KOPT-K1 (cell line): ENCODE results near the gene LRRC18.

Experiments
- H3K27ac ChIP-seq: fragments of 200-600 bp; sonication (generic); 2 replicates; pipeline ENCODE4 v1.5.1; 2016; ENCODE audit warnings: antibody characterized with exemption, mild to moderate bottlenecking, low read depth, low read length; ENCODE audit not compliant: poor library complexity, severe bottlenecking
- H3K36me3 ChIP-seq: fragments of 200-600 bp; sonication (generic); 2 replicates; pipeline ENCODE4 v1.5.1; 2017; ENCODE audit warnings: antibody characterized with exemption, mild to moderate bottlenecking, low read length, moderate library complexity; ENCODE audit not compliant: insufficient read depth
- H3K9me3 ChIP-seq: fragments of 200-600 bp; sonication (generic); 2 replicates; pipeline ENCODE4 v1.5.1; 2017; ENCODE audit warnings: antibody characterized with exemption, low read length, mild to moderate bottlenecking; ENCODE audit not compliant: insufficient read depth, poor library complexity, severe bottlenecking

Gene LRRC18

GRCh38 chr10:48939790-48940325 lies at the start of gene LRRC18:
Gene LRRC18, minus strand, starts transcription at chr10:48939840. Its CDS starts 25,685 bp downstream, at chr10:48914155.
- Histone ChIP-seq H3K36me3 (no peaks in the 10 kb centered on the region), H3K27ac (no peak within 1 kb of the TSS), H3K9me3 (no peaks in the 10 kb centered on the region)

- no peaks in the 10 kb centered on the region for H3K9me3 ChIP-seq
- no peak overlapping the region for H3K27ac ChIP-seq
- no peaks in the 10 kb centered on the region for H3K36me3 ChIP-seq
Observed at GRCh38 chr10:48985621-48986158, 46.0 kb upstream of the LRRC18 start.

DNA sequence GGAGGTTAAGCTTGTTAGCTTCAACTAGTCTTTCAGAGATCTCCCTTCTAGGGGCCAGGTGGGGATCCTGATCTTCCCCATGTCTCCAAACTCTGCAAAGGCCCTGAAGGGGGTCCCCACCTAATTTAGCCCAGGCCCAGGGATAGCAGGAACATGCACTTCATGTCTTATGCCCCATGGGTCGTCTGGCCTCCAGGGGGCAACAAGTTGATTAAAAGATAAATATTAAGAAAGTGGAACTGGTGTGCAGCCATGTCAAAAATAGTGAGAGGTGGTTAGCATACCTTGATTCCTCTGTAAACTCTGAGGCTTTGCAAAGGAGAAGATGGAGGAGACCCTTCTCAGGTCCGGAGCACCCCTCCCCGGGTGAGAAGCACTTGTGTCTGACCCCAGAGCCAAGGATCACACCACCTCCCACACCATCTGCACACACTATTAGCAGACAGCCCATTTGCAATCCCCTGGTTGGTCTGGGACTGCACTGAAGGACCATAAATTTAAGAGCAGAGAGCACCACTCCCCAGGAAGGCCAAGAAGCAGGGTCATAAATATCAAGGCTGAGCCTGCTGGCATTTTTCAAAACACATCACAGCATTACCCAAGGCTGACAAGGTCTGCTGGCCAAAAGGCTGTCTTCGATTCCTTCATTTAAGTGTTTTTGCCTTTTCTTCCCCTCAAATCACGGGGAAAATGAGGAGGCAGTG lies 44.2 kb upstream of the LRRC18 start:
- H3K36me3 ChIP-seq: no peaks in the 10 kb centered on the region
- H3K9me3 ChIP-seq: no peaks in the 10 kb centered on the region
- H3K27ac ChIP-seq: no peak overlapping the region

- Histone ChIP-seq H3K36me3 (no peaks in the 10 kb centered on the region), H3K27ac (no peak overlapping the region), H3K9me3 (no peaks in the 10 kb centered on the region)
Observed at GRCh38 chr10:48982584-48982983, 42.9 kb upstream of the LRRC18 start.

DNA sequence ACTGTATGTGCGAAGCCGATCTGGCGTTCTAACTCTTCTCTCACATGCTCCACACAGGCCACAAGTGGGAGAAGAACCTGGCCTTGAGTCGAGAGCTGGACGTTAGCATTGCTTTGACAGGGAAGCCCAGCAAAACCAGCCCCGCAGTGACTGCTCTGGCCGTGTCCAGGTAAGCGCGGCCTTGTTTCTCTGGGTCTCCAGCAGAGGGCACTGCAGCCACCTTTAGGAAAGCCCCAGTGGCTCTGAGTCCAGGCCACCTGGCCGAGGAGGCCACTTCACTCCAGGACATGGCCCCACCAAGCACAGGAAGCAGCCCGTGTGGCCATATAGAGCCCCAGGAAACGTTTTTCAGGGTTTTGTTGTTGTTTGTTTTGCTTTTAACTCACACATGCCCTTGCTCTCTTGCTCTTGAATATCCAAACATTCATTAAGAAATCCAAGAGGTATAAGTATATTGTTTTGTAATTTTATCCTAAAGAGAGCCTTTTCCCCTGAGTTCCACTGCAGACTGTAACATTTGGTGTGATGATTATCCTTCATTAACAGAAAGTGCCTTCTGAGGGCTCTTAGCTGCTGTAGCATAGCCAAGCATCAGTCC lies 41.8 kb upstream of the LRRC18 start:
- Histone ChIP-seq H3K9me3 (no peaks in the 10 kb centered on the region), H3K27ac (no peak overlapping the region)

DNA sequence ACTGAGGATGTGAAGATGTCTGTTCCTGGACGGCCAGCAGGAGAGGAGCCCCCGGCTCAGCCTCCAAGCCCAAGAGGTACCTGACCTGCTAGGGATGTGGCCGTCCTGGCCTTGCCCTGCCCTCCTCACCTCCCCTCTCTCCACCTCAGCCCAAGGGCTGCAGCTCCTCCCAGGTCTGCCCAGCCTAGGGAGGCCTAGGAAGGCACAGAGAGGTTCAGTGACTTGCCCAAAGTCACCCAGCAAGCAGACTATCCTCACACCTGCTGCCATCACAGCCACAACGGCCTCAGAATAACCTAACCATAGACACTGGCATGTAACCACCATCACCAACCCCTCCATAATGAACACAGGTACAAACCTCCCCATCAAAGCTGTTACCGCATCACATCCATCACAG lies 38.7 kb upstream of the LRRC18 start:
- Histone ChIP-seq H3K36me3 (no peaks in the 10 kb centered on the region), H3K9me3 (no peaks in the 10 kb centered on the region), H3K27ac (no peak overlapping the region)

More for the DNA sequence above, 41.8 kb upstream of the LRRC18 start:
- H3K36me3 ChIP-seq: no peaks in the 10 kb centered on the region

- H3K27ac ChIP-seq: no peak overlapping the region
- H3K9me3 ChIP-seq: no peaks in the 10 kb centered on the region
- H3K36me3 ChIP-seq: no peaks in the 10 kb centered on the region
Observed at GRCh38 chr10:48976196-48976595, 36.6 kb upstream of the LRRC18 start.

DNA sequence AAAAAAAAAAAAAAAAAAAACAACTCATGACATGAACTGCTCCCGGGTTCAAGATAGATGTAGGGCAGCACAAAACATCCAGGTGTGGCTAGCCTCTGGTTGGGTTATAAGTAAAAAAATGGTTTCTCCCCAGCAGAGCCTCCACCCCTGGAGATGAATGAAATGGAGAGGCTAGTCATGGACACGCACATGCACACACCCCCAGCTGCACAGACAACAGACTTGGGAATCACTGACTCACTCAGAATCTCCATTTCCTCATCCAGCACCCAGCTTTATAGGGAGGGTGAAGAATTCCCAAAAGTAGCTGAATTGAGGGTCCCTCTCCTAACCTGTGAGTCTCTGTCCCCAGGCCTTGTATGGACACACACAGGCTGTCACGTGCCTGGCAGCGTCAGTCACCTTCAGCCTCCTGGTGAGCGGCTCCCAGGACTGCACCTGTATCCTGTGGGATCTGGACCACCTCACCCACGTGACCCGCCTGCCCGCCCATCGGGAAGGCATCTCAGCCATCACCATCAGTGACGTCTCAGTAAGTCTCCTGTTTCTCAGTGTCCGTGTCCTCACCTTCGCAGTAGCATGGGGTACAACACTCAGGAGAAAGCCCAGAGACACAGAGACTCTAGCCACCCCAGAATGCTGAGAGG lies 35.0 kb upstream of the LRRC18 start:
- Histone ChIP-seq H3K9me3 (no peaks in the 10 kb centered on the region), H3K27ac (no peak overlapping the region), H3K36me3 (no peaks in the 10 kb centered on the region)

GRCh38 chr10:48973065-48973464 lies 33.4 kb upstream of the LRRC18 start:
- Histone ChIP-seq H3K36me3 (no peaks in the 10 kb centered on the region), H3K9me3 (no peaks in the 10 kb centered on the region), H3K27ac (no peak overlapping the region)

DNA sequence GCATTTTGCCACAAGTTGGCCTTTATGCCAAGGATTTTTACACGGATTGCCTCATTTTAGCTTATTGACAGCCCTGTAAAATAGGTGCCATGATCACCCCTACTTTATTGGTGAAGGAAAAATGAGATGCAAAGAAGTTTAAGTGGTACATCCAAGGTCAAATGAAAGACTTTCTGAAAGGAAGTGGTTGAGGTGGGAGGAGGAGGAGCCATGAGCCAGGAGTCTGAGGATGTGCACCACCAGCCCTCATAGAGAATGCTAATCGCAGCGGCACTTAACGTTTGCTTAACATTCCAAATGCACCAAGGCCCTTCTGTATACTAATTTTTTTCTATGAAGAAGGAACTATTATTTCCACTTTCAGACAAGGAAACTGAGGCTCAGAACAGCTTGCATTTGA lies 31.0 kb upstream of the LRRC18 start:
- Histone ChIP-seq H3K27ac (no peak overlapping the region), H3K36me3 (no peaks in the 10 kb centered on the region), H3K9me3 (no peaks in the 10 kb centered on the region)

GRCh38 chr10:48970046-48970445 lies 30.4 kb upstream of the LRRC18 start:
- no peak overlapping the region for H3K27ac ChIP-seq
- H3K36me3 ChIP-seq: no peaks in the 10 kb centered on the region
- H3K9me3 ChIP-seq: no peaks in the 10 kb centered on the region

DNA sequence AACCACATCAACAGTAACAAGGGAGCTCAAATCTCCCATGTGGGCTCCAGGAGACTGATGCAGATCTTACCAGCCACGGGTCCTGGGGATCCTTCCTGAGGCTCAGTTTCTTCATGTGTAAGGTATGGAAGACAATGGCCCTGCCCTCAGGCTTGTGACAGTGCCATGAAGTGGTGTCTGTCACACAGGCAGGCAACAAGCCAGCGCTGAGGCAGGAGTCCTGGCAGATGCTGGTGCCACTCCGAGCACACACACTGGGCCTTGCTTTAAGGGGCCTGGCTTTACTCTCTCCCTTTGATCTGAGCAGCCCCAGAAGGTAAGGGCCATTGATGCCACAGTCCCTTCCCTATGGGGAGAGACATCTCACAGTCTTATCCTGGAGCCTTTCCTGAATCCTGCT lies 28.4 kb upstream of the LRRC18 start:
- Histone ChIP-seq H3K9me3 (no peaks in the 10 kb centered on the region), H3K27ac (no peak overlapping the region), H3K36me3 (no peaks in the 10 kb centered on the region)

DNA sequence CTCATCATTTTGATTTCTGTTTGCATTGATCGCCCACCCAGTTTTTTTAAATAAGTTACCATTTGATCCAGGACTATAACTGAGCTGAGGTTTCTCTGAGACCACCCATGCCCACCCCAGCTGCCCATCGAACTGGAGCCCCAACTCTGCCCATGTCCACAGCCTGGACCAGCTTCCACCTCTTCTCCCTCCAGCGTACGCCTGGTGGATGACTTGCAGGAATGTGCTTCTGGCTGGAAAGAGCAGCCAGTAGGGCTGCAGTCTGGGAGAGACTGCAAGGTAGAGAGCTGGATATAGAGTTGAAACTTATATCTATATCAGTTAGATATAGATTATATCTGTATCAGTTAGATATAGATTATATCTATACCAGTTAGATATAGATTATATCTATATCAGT lies 25.8 kb upstream of the LRRC18 start:
- H3K36me3 ChIP-seq: no peaks in the 10 kb centered on the region
- no peak overlapping the region for H3K27ac ChIP-seq
- no peaks in the 10 kb centered on the region for H3K9me3 ChIP-seq

DNA sequence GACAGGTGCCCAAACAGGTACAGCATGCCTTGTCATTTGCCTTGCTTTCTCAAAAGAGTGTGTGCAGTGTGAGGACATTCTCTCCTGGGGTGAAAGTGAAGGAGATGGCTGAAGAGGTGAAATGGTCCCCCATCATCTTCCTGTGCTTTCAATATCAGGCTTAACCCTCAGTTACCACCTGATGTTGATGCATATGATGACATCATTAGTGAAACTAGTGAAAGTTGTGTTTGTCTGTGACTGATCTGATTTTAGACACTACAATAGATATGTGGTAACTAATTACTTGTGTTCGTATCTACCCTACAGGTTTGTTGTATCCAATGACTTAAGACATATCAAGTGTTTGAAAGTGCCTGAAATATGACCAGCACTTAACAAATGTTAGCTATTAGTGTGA lies 24.4 kb upstream of the LRRC18 start:
- H3K9me3 ChIP-seq: no peaks in the 10 kb centered on the region
- H3K36me3 ChIP-seq: no peaks in the 10 kb centered on the region
- no peak overlapping the region for H3K27ac ChIP-seq

- Histone ChIP-seq H3K36me3 (no peaks in the 10 kb centered on the region), H3K9me3 (no peaks in the 10 kb centered on the region), H3K27ac (no peak overlapping the region)
Observed at GRCh38 chr10:48958598-48959190, 19.1 kb upstream of the LRRC18 start.
